ENCODE data around the gene MACROD2. TPM values are rescaled to one million over a fixed set of nuclear protein-coding genes. Genes with fewer than 3 reads are reported as not detected.
"Not testable (repeated sequence)": the region's sequence is repeated elsewhere in the genome, so short reads cannot be mapped to it uniquely, and the experiment has no call there.

Gene MACROD2
- total RNA-seq, 2 donors from 2014 or later = 8.3 to 21.8 TPM

DNA sequence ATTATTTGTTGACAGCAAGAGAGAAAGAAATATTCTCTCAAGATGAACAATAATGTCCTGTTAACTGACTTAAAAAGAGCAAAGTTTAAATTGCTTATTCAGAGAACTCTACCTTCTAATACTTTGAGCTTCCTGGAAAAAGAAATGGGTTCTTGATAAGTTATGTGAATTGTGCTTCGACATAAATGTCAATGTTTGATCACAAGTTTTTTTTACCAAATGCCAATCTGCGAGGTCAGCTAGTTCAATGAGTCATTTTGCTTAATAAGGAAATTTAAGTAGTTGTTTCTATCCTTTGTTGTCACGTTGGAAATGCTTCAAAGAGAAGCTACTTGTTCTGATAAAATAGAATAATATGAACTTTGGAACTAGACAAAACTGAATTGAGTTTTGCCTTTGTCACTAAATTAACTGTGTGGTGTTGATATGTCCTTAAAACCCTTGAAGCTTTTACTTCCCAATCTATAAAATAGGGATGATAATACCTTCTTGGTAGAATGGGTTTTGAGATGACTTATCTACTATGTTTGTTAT lies 984.2 kb downstream of the MACROD2 start:
- TF ChIP-seq POLR2A (IDR thresholded peaks at IDR 0.05) = no peak
- TF ChIP-seq, protein P1, sequence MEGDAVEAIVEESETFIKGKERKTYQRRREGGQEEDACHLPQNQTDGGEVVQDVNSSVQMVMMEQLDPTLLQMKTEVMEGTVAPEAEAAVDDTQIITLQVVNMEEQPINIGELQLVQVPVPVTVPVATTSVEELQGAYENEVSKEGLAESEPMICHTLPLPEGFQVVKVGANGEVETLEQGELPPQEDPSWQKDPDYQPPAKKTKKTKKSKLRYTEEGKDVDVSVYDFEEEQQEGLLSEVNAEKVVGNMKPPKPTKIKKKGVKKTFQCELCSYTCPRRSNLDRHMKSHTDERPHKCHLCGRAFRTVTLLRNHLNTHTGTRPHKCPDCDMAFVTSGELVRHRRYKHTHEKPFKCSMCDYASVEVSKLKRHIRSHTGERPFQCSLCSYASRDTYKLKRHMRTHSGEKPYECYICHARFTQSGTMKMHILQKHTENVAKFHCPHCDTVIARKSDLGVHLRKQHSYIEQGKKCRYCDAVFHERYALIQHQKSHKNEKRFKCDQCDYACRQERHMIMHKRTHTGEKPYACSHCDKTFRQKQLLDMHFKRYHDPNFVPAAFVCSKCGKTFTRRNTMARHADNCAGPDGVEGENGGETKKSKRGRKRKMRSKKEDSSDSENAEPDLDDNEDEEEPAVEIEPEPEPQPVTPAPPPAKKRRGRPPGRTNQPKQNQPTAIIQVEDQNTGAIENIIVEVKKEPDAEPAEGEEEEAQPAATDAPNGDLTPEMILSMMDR (IDR thresholded peaks at IDR 0.05) = no peak
- Histone ChIP-seq H3K4me3 (no peak overlapping the region), H3K27ac (peak overlapping the region in 3 of 4 donors; percentile 12 to 62 (median 35)), H3K27me3 (no peaks in the 10 kb centered on the region), H3K4me1 (peaks cover 15% of the 10 kb centered on the region), H3K36me3 (replicated peaks in 1 of 2; ENCODE audit: insufficient read depth in 1 of 2, low read depth in 2 of 2) (no peaks in the 10 kb centered on the region), H3K9me3 (no peaks in the 10 kb centered on the region)
- intact Hi-C loops (cut with DNase I) = no loop called here
- ATAC-seq (peak; percentile 85), DNase-seq (no peak)
- WGBS, 2 donors = 15 to 16% methylated on average over 3 of the region's 3 CpGs

DNA sequence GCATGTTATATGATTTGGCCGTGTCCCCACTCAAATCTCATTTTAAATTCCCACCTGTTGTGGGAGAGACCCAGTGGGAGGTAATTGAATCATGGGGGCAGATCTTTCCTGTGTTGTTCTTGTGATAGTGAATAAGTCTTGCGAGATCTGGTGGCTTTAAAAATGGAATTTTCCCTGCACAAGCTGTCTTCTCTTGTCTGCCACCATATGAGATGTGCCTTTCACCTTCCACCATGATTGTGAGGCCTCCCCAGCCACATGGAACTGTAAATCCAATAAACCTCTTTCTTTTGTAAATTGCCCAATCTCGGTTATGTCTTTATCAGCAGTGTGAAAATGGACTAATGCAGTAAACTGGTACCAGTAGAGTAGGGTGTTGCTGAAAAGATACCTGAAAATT lies 986.2 kb downstream of the MACROD2 start:
- intact Hi-C loops (cut with DNase I); ATAC-seq; H3K4me3 ChIP-seq; DNase-seq; H3K27me3 ChIP-seq; H3K36me3 ChIP-seq (replicated peaks in 1 of 2; ENCODE audit: insufficient read depth in 1 of 2, low read depth in 2 of 2); H3K9me3 ChIP-seq; H3K27ac ChIP-seq: not testable (repeated sequence)
- WGBS, 2 donors = 91 to 93% methylated on average over 3 of the region's 3 CpGs
- peaks cover 31% of the 10 kb centered on the region for H3K4me1 ChIP-seq

DNA sequence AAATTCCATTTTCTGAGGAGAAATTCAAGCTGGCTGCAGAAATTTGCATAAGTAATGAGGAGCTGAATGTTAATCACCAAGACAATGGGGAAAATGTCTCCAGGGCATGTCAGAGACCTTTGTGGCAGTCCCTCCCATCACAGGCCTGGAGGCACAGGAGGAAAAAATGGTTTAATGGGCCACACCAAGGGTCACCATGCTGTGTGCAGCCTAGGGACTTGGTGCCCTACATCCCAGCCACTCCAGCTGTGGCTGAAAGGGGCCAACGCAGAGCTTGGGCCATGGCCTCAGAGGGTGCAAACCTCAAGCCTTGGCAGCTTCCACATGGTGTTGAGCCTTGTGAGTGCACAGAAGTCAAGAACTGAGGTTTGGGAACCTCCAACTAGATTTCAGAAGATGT lies 987.0 kb downstream of the MACROD2 start:
- H3K4me3 ChIP-seq; H3K36me3 ChIP-seq (replicated peaks in 1 of 2; ENCODE audit: insufficient read depth in 1 of 2, low read depth in 2 of 2); intact Hi-C loops (cut with DNase I); ATAC-seq; H3K27me3 ChIP-seq; H3K27ac ChIP-seq; DNase-seq; H3K9me3 ChIP-seq: not testable (repeated sequence)
- H3K4me1 ChIP-seq = peaks cover 40% of the 10 kb centered on the region
- WGBS, 2 donors = 100% methylated on average over 1 of the region's 1 CpG; no CpG with 5 or more reads in 1 of the 2 donors

DNA sequence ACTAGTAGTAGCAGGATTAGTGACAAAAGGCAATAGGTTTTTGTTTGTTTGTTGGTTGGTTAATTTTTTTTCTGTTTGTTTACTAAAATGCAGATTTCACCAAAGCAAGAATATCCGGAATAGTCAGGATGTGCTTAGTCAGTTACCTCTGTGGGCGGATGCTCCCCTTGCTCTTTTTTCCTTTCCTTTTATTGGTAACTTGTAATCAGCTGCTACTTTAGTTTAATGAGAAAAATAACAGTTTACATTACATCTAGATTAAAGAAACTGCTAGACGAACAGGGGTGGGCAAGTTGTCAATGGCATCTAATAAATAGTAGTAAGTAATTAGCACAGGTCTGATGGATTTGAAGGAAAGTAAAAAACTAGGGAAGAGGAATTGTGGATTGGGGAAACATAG lies 989.0 kb downstream of the MACROD2 start:
- TF ChIP-seq POLR2A (IDR thresholded peaks at IDR 0.05) = no peak
- TF ChIP-seq, protein P1 (IDR thresholded peaks at IDR 0.05) = no peak
- 69 to 79% methylated on average over 3 of the region's 3 CpGs for WGBS, 2 donors
- ATAC-seq (no peak), DNase-seq (no peak)
- Histone ChIP-seq H3K36me3 (replicated peaks in 1 of 2; ENCODE audit: insufficient read depth in 1 of 2, low read depth in 2 of 2) (no peaks in the 10 kb centered on the region), H3K27me3 (no peaks in the 10 kb centered on the region), H3K27ac (peak overlapping the region in 1 of 4 donors; percentile 80), H3K4me3 (no peak overlapping the region), H3K9me3 (no peaks in the 10 kb centered on the region), H3K4me1 (peaks cover 42% of the 10 kb centered on the region)
- intact Hi-C loops (cut with DNase I) = no loop called here

DNA sequence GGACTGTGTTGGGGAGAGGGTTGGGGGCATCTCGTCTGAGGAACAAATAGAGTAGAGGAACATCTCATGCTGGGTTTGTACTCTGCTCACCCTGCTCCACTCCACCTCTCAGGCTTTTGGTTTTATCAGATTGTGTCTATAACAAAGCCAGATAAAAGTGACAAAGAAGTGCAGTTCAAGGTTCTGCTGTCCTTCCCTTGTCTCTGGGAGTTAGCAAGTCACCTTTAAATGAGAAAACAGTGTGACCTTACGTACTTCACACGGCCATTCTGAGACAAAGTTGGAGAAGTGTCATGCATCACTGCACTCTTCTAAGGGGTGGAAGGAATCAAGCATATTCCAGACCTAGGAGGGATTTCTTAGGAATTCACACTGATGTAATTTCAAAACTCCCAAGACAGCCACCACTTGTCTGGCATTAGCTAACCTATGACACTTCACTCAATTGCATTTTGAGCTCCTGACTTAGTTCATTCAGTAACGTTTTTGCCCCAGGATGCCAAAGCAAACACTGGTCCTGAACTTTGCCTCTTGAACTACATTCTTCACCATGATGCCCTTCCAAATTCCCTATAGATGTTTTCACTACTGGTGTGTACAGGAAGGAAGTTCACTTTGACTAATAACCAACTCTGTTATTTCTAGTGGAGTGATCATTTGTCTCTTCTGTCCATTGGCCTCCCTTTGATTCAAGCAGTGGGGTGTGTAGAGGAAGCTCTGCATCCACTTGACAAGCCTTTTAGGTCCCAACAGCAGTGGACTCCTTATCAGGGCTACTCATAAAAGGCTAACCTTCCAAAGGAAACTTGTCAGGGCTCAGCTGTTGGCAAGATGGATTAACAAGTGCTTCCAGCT lies 989.7 kb downstream of the MACROD2 start:
- TF ChIP-seq POLR2A (IDR thresholded peaks at IDR 0.05) = no peak
- TF ChIP-seq, protein P1 (IDR thresholded peaks at IDR 0.05) = no peak
- DNase-seq (peak in 2 of 4 donors; percentile 25 to 33), ATAC-seq (no peak)
- Histone ChIP-seq H3K4me3 (no peak overlapping the region), H3K9me3 (no peaks in the 10 kb centered on the region), H3K36me3 (replicated peaks in 1 of 2; ENCODE audit: insufficient read depth in 1 of 2, low read depth in 2 of 2) (no peaks in the 10 kb centered on the region), H3K4me1 (peaks cover 36% of the 10 kb centered on the region), H3K27ac (peak overlapping the region; percentile 8 to 91 (median 78)), H3K27me3 (no peaks in the 10 kb centered on the region)
- WGBS, 2 donors = 42 to 49% methylated on average over 4 of the region's 4 CpGs
- intact Hi-C loops (cut with DNase I) = no loop called here

Data from body of pancreas (tissue), 4 donors.